A549 (cell line): ENCODE results near the gene IL1RN. TPM values are rescaled to one million over a fixed set of nuclear protein-coding genes. Genes with fewer than 3 reads are reported as not detected.

Experiments
- ATAC-seq, 2 experiments: fragments of 200-7000 bp in 1 of 2; fragments of >200 bp in 1 of 2; cut with Nextera tagmentation in 1 of 2; cut with Tn5 transposase in 1 of 2; 3 replicates each; pipeline versions ENCODE4 v1.8.0 to v1.9.1; 2018 to 2020; ENCODE audit warnings: mild to moderate bottlenecking in 1 of 2, moderate library complexity in 1 of 2
- CTCF ChIA-PET: fragments of 300-600 bp; sonication (Branson Sonifier 250); formaldehyde crosslinking; extraction: SDS; loops from one replicate; lab custom pipeline; 2021; ENCODE audit warnings: antibody characterized with exemption, inconsistent platforms; lab: Yijun Ruan, JAX
- POLR2A ChIA-PET: fragments of 350-600 bp; formaldehyde crosslinking; extraction: SDS; loops from one replicate; lab custom pipeline; 2021; ENCODE audit warnings: antibody characterized with exemption, inconsistent platforms; lab: Yijun Ruan, JAX
- DNase-seq, 2 experiments: peaks; one replicate each; pipeline versions ENCODE4 v3.0.0 to v3.0.0-alpha.2; 2011 to 2016; ENCODE audit warnings: low read depth in 1 of 2, low spot score in 1 of 2
- FAIRE-seq: peaks from 2 replicates; lab custom pipeline; 2011; peaks lifted over from hg19 to GRCh38; lab: Jason Lieb, UNC
- H3K27ac ChIP-seq, 2 experiments: fragments of >200 bp; sonication (Bioruptor Twin); formaldehyde crosslinking; 3 replicates each; pipeline ENCODE4 v1.5.1; 2016 to 2017
- H3K4me1 ChIP-seq: fragments of >200 bp; sonication (Bioruptor Twin); formaldehyde crosslinking; 3 replicates; pipeline ENCODE4 v1.6.1; 2016
- H3K4me2 ChIP-seq: fragments of >200 bp; sonication (Bioruptor Twin); formaldehyde crosslinking; 3 replicates; pipeline ENCODE4 v1.6.1; 2016
- H3K4me3 ChIP-seq: fragments of >200 bp; sonication (Bioruptor Twin); formaldehyde crosslinking; 3 replicates; pipeline ENCODE4 v1.5.1; 2016
- H3K9me3 ChIP-seq: fragments of >200 bp; sonication (Bioruptor Twin); formaldehyde crosslinking; 3 replicates; pipeline ENCODE4 v1.6.1; 2016
- ATOH8 ChIP-seq: fragments of 250-450 bp; sonication (Bioruptor Pico); IDR thresholded peaks from 2 replicates; pipeline ENCODE4 v1.5.0; 2020; ENCODE audit warnings: low read depth, mild to moderate bottlenecking, moderate library complexity
- CHD4 ChIP-seq: fragments of 200-600 bp; sonication (generic); IDR thresholded peaks from 2 replicates; pipeline ENCODE4 v1.6.1; 2016; ENCODE audit warnings: antibody characterized with exemption, mild to moderate bottlenecking, borderline replicate concordance
- EHMT2 ChIP-seq: fragments of 200-600 bp; sonication (generic); IDR thresholded peaks from 2 replicates; pipeline ENCODE4 v1.6.1; 2016; ENCODE audit warnings: antibody characterized with exemption, low read depth, mild to moderate bottlenecking, moderate library complexity
- FOSB ChIP-seq: fragments of 250-450 bp; sonication (Bioruptor Pico); IDR thresholded peaks from 2 replicates; pipeline ENCODE4 v1.5.0; 2020; ENCODE audit warnings: mild to moderate bottlenecking, moderate library complexity
- FOSL2 ChIP-seq, 2 experiments: fragments of 450-650 bp in 1 of 2; fragments of >200 bp in 1 of 2; sonication (Bioruptor Twin) in 1 of 2; formaldehyde crosslinking; IDR thresholded peaks; 2 replicates each; pipeline versions ENCODE4 v1.5.0 to v1.6.1; 2016 to 2020; ENCODE audit warnings: mild to moderate bottlenecking in 1 of 2, moderate library complexity in 1 of 2
- FOXS1 ChIP-seq: fragments of 250-450 bp; sonication (Bioruptor Pico); IDR thresholded peaks from 2 replicates; pipeline ENCODE4 v1.5.0; 2020; ENCODE audit warnings: mild to moderate bottlenecking, moderate library complexity
- HES2 ChIP-seq: fragments of >200 bp; sonication (Bioruptor Twin); formaldehyde crosslinking; IDR thresholded peaks from 2 replicates; pipeline ENCODE4 v1.6.1; 2016
- HMGXB4 ChIP-seq: fragments of 250-450 bp; sonication (Bioruptor Pico); IDR thresholded peaks from 2 replicates; pipeline ENCODE4 v1.5.0; 2021; ENCODE audit warnings: mild to moderate bottlenecking, moderate library complexity, borderline replicate concordance
- KDM1A ChIP-seq: fragments of 200-600 bp; sonication (generic); IDR thresholded peaks from 2 replicates; pipeline ENCODE4 v1.6.1; 2016; ENCODE audit warnings: low read depth, mild to moderate bottlenecking
- MAFK ChIP-seq: fragments of 450-650 bp; IDR thresholded peaks from 2 replicates; pipeline ENCODE4 v1.6.1; 2014; ENCODE audit not compliant: partially characterized antibody
- MAX ChIP-seq: IDR thresholded peaks from 2 replicates; pipeline ENCODE4 v1.6.1; 2012
- MAZ ChIP-seq: fragments of 150-350 bp; IDR thresholded peaks from 2 replicates; pipeline ENCODE4 v1.6.1; 2014; ENCODE audit warnings: antibody characterized with exemption, low read depth, low read length, borderline replicate concordance
- PHF8 ChIP-seq: fragments of 200-600 bp; sonication (generic); IDR thresholded peaks from 2 replicates; pipeline ENCODE4 v1.6.1; 2016; ENCODE audit warnings: low read depth, mild to moderate bottlenecking, antibody characterized with exemption, moderate library complexity, borderline replicate concordance
- RCOR1 ChIP-seq: fragments of 150-350 bp; IDR thresholded peaks from 2 replicates; pipeline ENCODE4 v1.6.1; 2014; ENCODE audit warnings: antibody characterized with exemption, low read length, low read depth
- RFX5 ChIP-seq: fragments of 450-650 bp; IDR thresholded peaks from 2 replicates; pipeline ENCODE4 v1.7.1; 2014; ENCODE audit warnings: antibody characterized with exemption, mild to moderate bottlenecking, moderate library complexity
- RNF2 ChIP-seq: fragments of 200-600 bp; sonication (generic); IDR thresholded peaks from 2 replicates; pipeline ENCODE4 v1.6.1; 2016; ENCODE audit warnings: low read depth, mild to moderate bottlenecking, antibody characterized with exemption, moderate library complexity, borderline replicate concordance
- TP53 ChIP-seq: fragments of 250-450 bp; sonication (Bioruptor Pico); IDR thresholded peaks from 2 replicates; pipeline ENCODE4 v1.5.0; 2021; ENCODE audit warnings: mild to moderate bottlenecking, moderate library complexity
- WGBS: methylation state at CpG from one replicate; pipeline ENCODE4 v1.1.6; 2017; ENCODE audit errors: missing lambda C conversion rate; 5-methylcytosine and 5-hydroxymethylcytosine counted together
- polyA plus RNA-seq, 4 experiments: library from polyadenylated mRNA; depleted of rRNA in 3 of 4; stranded (reverse); fragments of >200 nt; fragmentation: RNase III in 1 of 4; extraction: RNeasy Plus Mini Kit Qiagen cat#74134 plus additional on column Dnase treatment in 1 of 4; gene quantifications; 2 replicates in 3 of 4; 3 replicates in 1 of 4; pipeline ENCODE4 v1.2.3, GENCODE V29; 2011 to 2017

Gene IL1RN
- polyA plus RNA-seq, 2 of the 4 experiments (the other 2 are of a cell fraction): 0.13 TPM; not detected in 1

GRCh38 chr2:113104054-113104611, 23.3 kb upstream of the IL1RN start:
- ChIA-PET CTCF (interaction anchor here (0.8 to 2.3 kb wide), 3 partner anchors 20 to 34 kb away, joined by 3 to 9 read pairs (median 8); no protein-coding TSS in a partner anchor), POLR2A (no interaction called here)
- no peak for DNase-seq
- Histone ChIP-seq H3K4me2 (no peak overlapping the region), H3K4me3 (no peak overlapping the region), H3K4me1 (no peaks in the 10 kb centered on the region), H3K9me3 (no peaks in the 10 kb centered on the region), H3K27ac (no peak overlapping the region; a peak in 1 of 6 replicates)
- no peak for FAIRE-seq
- 63% methylated on average over 3 of the region's 3 CpGs for WGBS
- TF ChIP-seq KDM1A (no peak), CHD4 (no peak), FOSB (CRISPR knock-in tag) (no peak), PHF8 (no peak)
- peak in 1 of 2 experiments; percentile 64; a peak in 3 of 6 replicates for ATAC-seq

GRCh38 chr2:113105047-113105785, 22.2 kb upstream of the IL1RN start:
- no peaks in the 10 kb centered on the region for H3K4me1 ChIP-seq
- peak overlapping the region in 1 of 2 experiments; percentile 34; a peak in 1 of 6 replicates for H3K27ac ChIP-seq
- H3K9me3 ChIP-seq: no peaks in the 10 kb centered on the region
- WGBS: 34% methylated on average over 6 of the region's 6 CpGs
- TF ChIP-seq EHMT2 (no peak), FOSL2 (IDR thresholded peaks at IDR 0.05) (no peak), FOSL2 (CRISPR knock-in tag; IDR thresholded peaks at IDR 0.05) (peak; percentile 21; the same call in 1 of the 2 replicates)
- ChIA-PET POLR2A (no interaction called here), CTCF (interaction anchor here (0.8 to 2.3 kb wide), 5 partner anchors 18 to 33 kb away, joined by 3 to 9 read pairs (median 3); no protein-coding TSS in a partner anchor)
- DNase-seq (peak; percentile 26 to 36), FAIRE-seq (no peak), ATAC-seq (peak; percentile 76 to 83; a peak in 5 of 6 replicates)
- no peak overlapping the region for H3K4me2 ChIP-seq
- no peak overlapping the region for H3K4me3 ChIP-seq

GRCh38 chr2:113111121-113111520, 16.3 kb upstream of the IL1RN start:
- TF ChIP-seq RCOR1 (no peak), MAZ (no peak), MAFK (peak; percentile 81), EHMT2 (no peak)
- no peak for FAIRE-seq
- H3K4me2 ChIP-seq: no peak overlapping the region
- no peaks in the 10 kb centered on the region for H3K9me3 ChIP-seq
- ATAC-seq: no peak
- H3K4me3 ChIP-seq: no peak overlapping the region
- POLR2A ChIA-PET: no interaction called here
- CTCF ChIA-PET: no interaction called here
- no peak for DNase-seq
- H3K4me1 ChIP-seq: no peaks in the 10 kb centered on the region
- WGBS: 47% methylated on average over 3 of the region's 3 CpGs
- no peak overlapping the region for H3K27ac ChIP-seq

- TF ChIP-seq ATOH8 (CRISPR knock-in tag) (no peak), FOSB (CRISPR knock-in tag) (no peak), FOSL2 (IDR thresholded peaks at IDR 0.05) (no peak), FOSL2 (CRISPR knock-in tag; IDR thresholded peaks at IDR 0.05) (no peak), FOXS1 (CRISPR knock-in tag) (no peak), MAFK (no peak), MAX (no peak), TP53 (CRISPR knock-in tag) (no peak), HES2 (no peak), HMGXB4 (CRISPR knock-in tag) (no peak), RCOR1 (no peak), KDM1A (no peak), PHF8 (no peak), RFX5 (no peak), RNF2 (no peak)
- Histone ChIP-seq H3K4me2 (no peak overlapping the region), H3K27ac (no peak overlapping the region), H3K9me3 (no peaks in the 10 kb centered on the region), H3K4me1 (no peaks in the 10 kb centered on the region), H3K4me3 (no peak overlapping the region)
- no peak for FAIRE-seq
- ATAC-seq: no peak
- ChIA-PET POLR2A (no interaction called here), CTCF (interaction anchor here (0.9 kb wide), 1 partner anchor 32 kb away, joined by 3 read pairs; no protein-coding TSS in a partner anchor)
- 76% methylated on average over 6 of the region's 6 CpGs for WGBS
- DNase-seq: no peak
These were observed 15.5 kb upstream of the IL1RN start for GRCh38 chr2:113111823-113112287.
